ENCODE results near the gene SSPN. TPM values are rescaled to one million over a fixed set of nuclear protein-coding genes. Genes with fewer than 3 reads are reported as not detected.

Gene SSPN
- total RNA-seq, 1 donor from 2014 or later: 44.7 TPM

DNA sequence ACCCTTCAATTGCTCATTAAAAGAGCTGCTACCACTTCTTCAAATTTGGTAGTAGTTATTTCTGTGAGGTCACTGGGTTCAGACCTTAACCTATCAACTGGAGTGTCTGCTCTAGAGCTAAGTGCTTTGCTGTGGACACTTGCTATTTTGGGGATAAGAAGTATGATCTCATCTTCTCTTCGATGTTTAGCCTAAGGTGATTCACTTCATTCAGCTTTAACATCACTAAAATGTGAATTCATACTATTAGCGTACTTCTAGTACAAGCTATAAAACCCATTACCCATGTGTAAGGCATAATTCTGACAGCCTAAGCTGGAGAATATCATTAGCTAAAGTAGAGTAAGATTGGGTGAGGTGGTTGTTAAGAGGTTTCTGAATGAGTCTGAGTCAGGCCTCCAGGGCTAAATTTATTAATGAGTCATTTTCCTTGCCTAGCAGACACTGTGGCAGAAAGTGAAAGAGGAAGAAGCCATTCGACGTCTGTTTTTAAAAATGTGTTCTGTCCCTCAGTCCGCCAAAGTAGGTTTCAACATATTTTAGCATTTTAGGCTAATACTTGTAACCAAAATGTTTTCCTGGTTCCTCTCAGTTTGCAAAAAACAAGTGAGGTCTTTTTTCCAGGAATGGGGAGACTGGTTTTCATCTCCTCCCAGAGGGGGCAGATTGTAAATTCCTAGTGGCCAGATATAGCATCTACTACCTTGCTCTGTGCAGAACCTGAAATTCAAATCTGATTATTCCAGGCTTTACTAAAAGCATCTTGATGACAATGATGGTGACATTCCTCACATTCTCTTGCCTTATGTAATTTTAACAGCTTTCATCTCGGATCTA is 103.6 kb downstream of the SSPN start:
- H3K4me3 ChIP-seq: peak overlapping the region in 1 of 2 donors; percentile 22
- intact Hi-C loops (cut with DNase I): no loop called here
- no peaks in the 10 kb centered on the region for H3K36me3 ChIP-seq
- no peak for DNase-seq (ENCODE audit: extremely low spot score in 2 of 2)
- no peaks in the 10 kb centered on the region for H3K27me3 ChIP-seq
- TF ChIP-seq POLR2A (IDR thresholded peaks at IDR 0.05) (no peak), POLR2AphosphoS5 (IDR thresholded peaks at IDR 0.05; ENCODE audit: insufficient read depth in 1 of 2, low read depth in 1 of 2) (peak; percentile 27 to 80)
- H3K27ac ChIP-seq: peak overlapping the region; percentile 57
- H3K9me3 ChIP-seq: no peaks in the 10 kb centered on the region
- peaks cover 15% of the 10 kb centered on the region for H3K4me1 ChIP-seq

GRCh38 chr12:26299751-26300150 is 104.4 kb downstream of the SSPN start:
- Histone ChIP-seq H3K27ac (peak overlapping the region; percentile 57), H3K36me3 (no peaks in the 10 kb centered on the region), H3K27me3 (no peaks in the 10 kb centered on the region), H3K4me3 (no peak overlapping the region), H3K9me3 (no peaks in the 10 kb centered on the region), H3K4me1 (peaks cover 15% of the 10 kb centered on the region)
- no peak for DNase-seq (ENCODE audit: extremely low spot score in 2 of 2)
- intact Hi-C loops (cut with DNase I): no loop called here
- TF ChIP-seq CTCF (IDR thresholded peaks at IDR 0.05) (no peak), POLR2A (IDR thresholded peaks at IDR 0.05) (no peak), POLR2AphosphoS5 (IDR thresholded peaks at IDR 0.05; ENCODE audit: insufficient read depth in 1 of 2, low read depth in 1 of 2) (no peak)

Other genes with a start within 250 kb of the SSPN start
- 68.5 TPM for gene RASSF8, start 236.9 kb upstream of the SSPN start, total RNA-seq
- gene BHLHE41, start 70.5 kb upstream of the SSPN start, total RNA-seq: 2.9 TPM